Peyer's patch (tissue), 4 donors: Measurements from ENCODE around the gene SEPTIN5. TPM values are rescaled to one million over a fixed set of nuclear protein-coding genes. Genes with fewer than 3 reads are reported as not detected.
A peak's percentile ranks its signal among the peaks of the same experiment; 100 is the strongest.
"Not testable (repeated sequence)": the region's sequence is repeated elsewhere in the genome, so short reads cannot be mapped to it uniquely, and the experiment has no call there.

Experiments used
- DNase-seq, 3 donors: peaks; one replicate each; pipeline ENCODE4 v3.0.0-alpha.2; 2017 to 2019
- H3K27ac ChIP-seq, 4 donors: fragments of 200-600 bp; sonication (generic); one replicate each; pipeline ENCODE4 v1.5.1; 2016 to 2019
- H3K27me3 ChIP-seq, 2 donors: fragments of 200-600 bp; sonication (generic); one replicate each; pipeline ENCODE4 v1.5.1; 2019
- H3K36me3 ChIP-seq, 3 donors: fragments of 200-600 bp; sonication (generic); one replicate each; pipeline ENCODE4 v1.5.1; 2016 to 2019
- H3K4me1 ChIP-seq, 4 donors: fragments of 200-600 bp; sonication (generic); one replicate each; pipeline ENCODE4 v1.5.1; 2016 to 2019
- H3K4me3 ChIP-seq, 4 donors: fragments of 200-600 bp; sonication (generic); 1 replicate in 3 of 4; 2 replicates in 1 of 4; pipeline ENCODE4 v1.5.1; 2016 to 2019; ENCODE audit warnings: mild to moderate bottlenecking in 1 of 4
- H3K9me3 ChIP-seq, 4 donors: fragments of 200-600 bp; sonication (generic); one replicate each; pipeline ENCODE4 v1.5.1; 2016 to 2019; ENCODE audit warnings: mild to moderate bottlenecking in 1 of 4
- CTCF ChIP-seq, 6 experiments: fragments of 450-650 bp in 4 of 6; fragments of 200-600 bp in 2 of 6; sonication (generic) in 1 of 6; IDR thresholded peaks; one replicate each; pipeline ENCODE4 v1.5.1; 2017 to 2019; ENCODE audit warnings: antibody characterized with exemption in 6 of 6, mild to moderate bottlenecking in 3 of 6, moderate library complexity in 1 of 6
- POLR2A ChIP-seq, 2 donors: fragments of 450-650 bp; IDR thresholded peaks; one replicate each; pipeline ENCODE4 v1.5.1; 2017; ENCODE audit warnings: antibody characterized with exemption in 2 of 2, mild to moderate bottlenecking in 2 of 2, moderate library complexity in 2 of 2
- total RNA-seq, 4 donors: library from RNA; depleted of rRNA; stranded (reverse); fragments of >200 nt; gene quantifications; one replicate each; pipeline ENCODE4 v1.1.0, GENCODE V29; 2016

SEPTIN5 gene
- total RNA-seq, 4 donors from 2014 or later, result 2.8 to 20.6 (median 5.0) TPM

DNA sequence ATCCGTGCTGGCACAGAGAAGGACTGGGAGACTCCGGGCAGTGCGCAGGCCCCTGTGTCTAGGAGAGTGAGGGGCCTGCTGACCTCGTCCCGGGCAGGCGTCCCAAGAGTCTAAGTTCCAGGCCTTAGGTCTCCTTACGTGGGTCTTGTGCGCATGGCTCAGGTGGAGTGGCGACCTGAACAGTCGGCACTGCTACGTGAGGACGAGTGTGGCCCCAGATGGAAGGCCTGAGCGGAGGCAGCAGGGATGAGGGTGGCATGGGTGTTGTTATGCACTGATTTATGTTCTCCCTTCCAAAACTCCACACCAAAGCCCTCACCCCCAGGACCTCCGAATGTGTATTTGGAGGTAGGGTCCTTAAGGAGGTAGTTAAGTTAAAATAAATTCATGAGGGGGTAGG is 20.7 kb upstream of the SEPTIN5 start:
- no peak overlapping the region for H3K4me3 ChIP-seq
- no peaks in the 10 kb centered on the region for H3K9me3 ChIP-seq
- TF ChIP-seq POLR2A (IDR thresholded peaks at IDR 0.05) (no peak), CTCF (IDR thresholded peaks at IDR 0.05) (no peak)
- H3K4me1 ChIP-seq, result no peaks in the 10 kb centered on the region
- no peak overlapping the region for H3K27ac ChIP-seq
- peak in 1 of 3 donors; percentile 41 for DNase-seq
- no peaks in the 10 kb centered on the region for H3K27me3 ChIP-seq
- H3K36me3 ChIP-seq, result no peaks in the 10 kb centered on the region

DNA sequence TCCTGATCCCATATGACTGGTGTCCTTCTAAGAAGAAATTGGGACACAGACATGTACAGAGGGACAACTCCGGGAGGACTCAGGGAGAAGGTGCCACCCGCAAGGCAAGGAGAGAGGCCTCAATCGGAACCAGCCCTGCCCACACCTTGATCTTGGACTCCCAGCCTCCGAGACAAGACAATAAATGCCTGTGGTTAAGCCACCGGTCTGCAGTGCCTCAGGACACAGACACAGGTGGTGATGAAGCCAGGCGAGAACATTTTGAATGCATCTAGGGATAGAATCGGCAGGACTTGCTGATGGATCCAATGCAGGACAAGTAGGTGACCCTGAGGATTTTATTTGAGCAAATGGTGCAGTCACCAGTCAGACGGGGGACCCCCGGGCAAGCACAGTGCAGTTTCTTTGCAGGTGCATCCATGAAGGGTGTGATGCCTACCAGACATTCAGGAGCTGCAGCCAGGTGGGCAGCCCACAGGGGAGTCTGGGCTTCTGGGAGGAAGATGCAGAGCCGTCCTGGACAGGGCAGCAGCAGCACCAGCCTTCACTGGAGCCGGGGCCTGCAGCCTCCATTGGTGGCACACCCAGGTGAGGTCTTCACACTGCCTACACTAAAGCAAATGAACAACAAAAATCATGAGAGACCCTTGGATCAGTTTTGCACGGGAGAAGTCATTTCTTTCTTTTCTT is 20.2 kb upstream of the SEPTIN5 start:
- no peak overlapping the region for H3K4me3 ChIP-seq

DNA sequence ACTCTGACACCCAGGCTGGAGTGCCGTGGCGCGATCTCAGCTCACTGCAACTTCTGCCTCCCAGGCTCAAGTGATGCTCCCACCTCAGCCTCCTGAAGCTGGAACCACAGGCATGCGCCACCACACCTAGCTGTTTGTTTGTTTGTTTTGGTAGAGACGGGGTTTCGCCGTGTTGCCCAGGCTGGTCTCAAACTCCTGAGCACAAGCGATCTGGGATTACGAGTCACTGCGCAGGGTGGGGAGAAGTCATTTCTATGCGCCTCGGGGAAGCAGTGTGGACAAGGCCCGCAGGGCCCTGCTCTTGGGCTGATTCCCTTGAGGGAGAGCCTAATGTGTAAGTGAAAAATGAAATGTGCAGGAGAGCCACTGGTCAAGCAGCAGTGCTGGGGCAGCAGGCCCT is 19.6 kb upstream of the SEPTIN5 start:
- peak in 1 of 3 donors; percentile 36 for DNase-seq
- H3K4me1 ChIP-seq, result no peaks in the 10 kb centered on the region
- H3K27ac ChIP-seq, result no peak overlapping the region
- no peak overlapping the region for H3K4me3 ChIP-seq
- TF ChIP-seq POLR2A (IDR thresholded peaks at IDR 0.05), result no peak
- no peak for TF ChIP-seq CTCF (IDR thresholded peaks at IDR 0.05)
- no peaks in the 10 kb centered on the region for H3K9me3 ChIP-seq
- H3K27me3 ChIP-seq, result no peaks in the 10 kb centered on the region
- H3K36me3 ChIP-seq, result no peaks in the 10 kb centered on the region

More for the DNA sequence above, 20.2 kb upstream of the SEPTIN5 start:
- Histone ChIP-seq H3K4me1 (no peaks in the 10 kb centered on the region), H3K9me3 (no peaks in the 10 kb centered on the region), H3K27ac (no peak overlapping the region), H3K36me3 (no peaks in the 10 kb centered on the region), H3K27me3 (no peaks in the 10 kb centered on the region)
- TF ChIP-seq CTCF (IDR thresholded peaks at IDR 0.05), result no peak
- no peak for TF ChIP-seq POLR2A (IDR thresholded peaks at IDR 0.05)
- DNase-seq, result peak in 1 of 3 donors; percentile 27

- no peaks in the 10 kb centered on the region for H3K27me3 ChIP-seq
- H3K4me3 ChIP-seq, result no peak overlapping the region
- no peaks in the 10 kb centered on the region for H3K9me3 ChIP-seq
- no peak for TF ChIP-seq POLR2A (IDR thresholded peaks at IDR 0.05)
- TF ChIP-seq CTCF (IDR thresholded peaks at IDR 0.05), result no peak
- no peaks in the 10 kb centered on the region for H3K36me3 ChIP-seq
- DNase-seq, result no peak
- H3K4me1 ChIP-seq, result no peaks in the 10 kb centered on the region
- H3K27ac ChIP-seq, result no peak overlapping the region
These were observed 17.6 kb upstream of the SEPTIN5 start for GRCh38 chr22:19696504-19697276.

GRCh38 chr22:19697871-19698270 is 16.4 kb upstream of the SEPTIN5 start:
- H3K4me3 ChIP-seq, H3K9me3 ChIP-seq, H3K36me3 ChIP-seq, H3K27ac ChIP-seq, H3K4me1 ChIP-seq, DNase-seq, H3K27me3 ChIP-seq: not testable (repeated sequence)

- Histone ChIP-seq H3K36me3 (no peaks in the 10 kb centered on the region), H3K4me1 (no peaks in the 10 kb centered on the region), H3K27me3 (no peaks in the 10 kb centered on the region), H3K27ac (no peak overlapping the region), H3K9me3 (no peaks in the 10 kb centered on the region), H3K4me3 (no peak overlapping the region)
- TF ChIP-seq POLR2A (IDR thresholded peaks at IDR 0.05), result no peak
- DNase-seq, result peak in 1 of 3 donors; percentile 18
These were observed 13.4 kb upstream of the SEPTIN5 start for GRCh38 chr22:19700790-19701419.
